ENCODE results near the gene FAM241A.

The FAM241A gene

GRCh38 chr4:112199041-112199440 is 53.8 kb downstream of the FAM241A start:
- H3K79me2 ChIP-seq (ENCODE audit: insufficient read depth, low read length) = no peaks in the 10 kb centered on the region
- no peaks in the 10 kb centered on the region for H3K27me3 ChIP-seq (ENCODE audit: insufficient read depth, low read length)
- no peak overlapping the region for H3K9ac ChIP-seq (ENCODE audit: low read length)
- no peak overlapping the region for H3K4me2 ChIP-seq (ENCODE audit: low read length)
- no peaks in the 10 kb centered on the region for H3K4me1 ChIP-seq (ENCODE audit: insufficient read depth, low read length, severe bottlenecking)
- no peaks in the 10 kb centered on the region for H3K36me3 ChIP-seq (ENCODE audit: insufficient read depth, low read length)
- no peak for TF ChIP-seq CTCF (IDR thresholded peaks at IDR 0.05; ENCODE audit: low read length)
- H3K27ac ChIP-seq (ENCODE audit: low read depth, low read length, poor library complexity, severe bottlenecking) = no peak overlapping the region
- H3K9me2 ChIP-seq (ENCODE audit: low read depth, low read length) = no peaks in the 10 kb centered on the region
- H4K20me1 ChIP-seq (ENCODE audit: insufficient read depth, low read length) = no peaks in the 10 kb centered on the region
- no peak overlapping the region for H2AFZ ChIP-seq (ENCODE audit: low read length)
- H3K4me3 ChIP-seq (ENCODE audit: low read depth, low read length, poor library complexity, severe bottlenecking) = no peak overlapping the region
- H3K9me3 ChIP-seq (ENCODE audit: low read length) = no peaks in the 10 kb centered on the region
- no peaks in the 10 kb centered on the region for H3F3A ChIP-seq (ENCODE audit: insufficient read depth, low read length)

GRCh38 chr4:112201915-112202505 is 56.8 kb downstream of the FAM241A start:
- Histone ChIP-seq H3K4me3 (ENCODE audit: low read depth, low read length, poor library complexity, severe bottlenecking) (no peak overlapping the region), H3K36me3 (ENCODE audit: insufficient read depth, low read length) (no peaks in the 10 kb centered on the region), H3F3A (ENCODE audit: insufficient read depth, low read length) (no peaks in the 10 kb centered on the region), H4K20me1 (ENCODE audit: insufficient read depth, low read length) (no peaks in the 10 kb centered on the region), H3K9ac (ENCODE audit: low read length) (no peak overlapping the region), H3K4me1 (ENCODE audit: insufficient read depth, low read length, severe bottlenecking) (no peaks in the 10 kb centered on the region), H3K9me3 (ENCODE audit: low read length) (no peaks in the 10 kb centered on the region), H3K4me2 (ENCODE audit: low read length) (no peak overlapping the region), H2AFZ (ENCODE audit: low read length) (no peak overlapping the region), H3K79me2 (ENCODE audit: insufficient read depth, low read length) (no peaks in the 10 kb centered on the region), H3K9me2 (ENCODE audit: low read depth, low read length) (no peaks in the 10 kb centered on the region), H3K27me3 (ENCODE audit: insufficient read depth, low read length) (no peaks in the 10 kb centered on the region), H3K27ac (ENCODE audit: low read depth, low read length, poor library complexity, severe bottlenecking) (no peak overlapping the region)
- TF ChIP-seq CTCF (IDR thresholded peaks at IDR 0.05; ENCODE audit: low read length) = no peak
- no peak for TF ChIP-seq EZH2 (IDR thresholded peaks at IDR 0.05; ENCODE audit: borderline replicate concordance, low read length)

- TF ChIP-seq EZH2 (IDR thresholded peaks at IDR 0.05; ENCODE audit: borderline replicate concordance, low read length) (no peak), CTCF (IDR thresholded peaks at IDR 0.05; ENCODE audit: low read length) (no peak)
- H4K20me1 ChIP-seq (ENCODE audit: insufficient read depth, low read length) = no peaks in the 10 kb centered on the region
- H3K4me1 ChIP-seq (ENCODE audit: insufficient read depth, low read length, severe bottlenecking) = no peaks in the 10 kb centered on the region
- no peaks in the 10 kb centered on the region for H3K9me2 ChIP-seq (ENCODE audit: low read depth, low read length)
- no peak overlapping the region for H3K9ac ChIP-seq (ENCODE audit: low read length)
- H3F3A ChIP-seq (ENCODE audit: insufficient read depth, low read length) = no peaks in the 10 kb centered on the region
- H3K79me2 ChIP-seq (ENCODE audit: insufficient read depth, low read length) = no peaks in the 10 kb centered on the region
- no peak overlapping the region for H2AFZ ChIP-seq (ENCODE audit: low read length)
- no peak overlapping the region for H3K27ac ChIP-seq (ENCODE audit: low read depth, low read length, poor library complexity, severe bottlenecking)
- H3K4me2 ChIP-seq (ENCODE audit: low read length) = no peak overlapping the region
- no peaks in the 10 kb centered on the region for H3K9me3 ChIP-seq (ENCODE audit: low read length)
- H3K27me3 ChIP-seq (ENCODE audit: insufficient read depth, low read length) = no peaks in the 10 kb centered on the region
- H3K4me3 ChIP-seq (ENCODE audit: low read depth, low read length, poor library complexity, severe bottlenecking) = no peak overlapping the region
- no peaks in the 10 kb centered on the region for H3K36me3 ChIP-seq (ENCODE audit: insufficient read depth, low read length)
Measured at GRCh38 chr4:112203593-112203992, 58.3 kb downstream of the FAM241A start.

Measured in OCI-LY1 (cell line).